HG03139 (cell line): ENCODE data around the gene GPATCH4.
"Not testable (repeated sequence)": the region's sequence is repeated elsewhere in the genome, so short reads cannot be mapped to it uniquely, and the experiment has no call there.

Experiments used
- ATAC-seq: cut with Tn5 transposase; IDR thresholded peaks from one replicate; pipeline ENCODE4 v1.9.1; 2021; ENCODE audit not compliant: unreplicated experiment

The GPATCH4 gene

GRCh38 chr1:156627313-156627880 lies 26.1 kb upstream of the GPATCH4 start:
- ATAC-seq, result no peak

- no peak for ATAC-seq
These were observed 24.8 kb upstream of the GPATCH4 start for GRCh38 chr1:156626079-156626438.

- no peak for ATAC-seq
These were observed 24.3 kb upstream of the GPATCH4 start for GRCh38 chr1:156625436-156626078.

GRCh38 chr1:156624814-156625435 lies 23.6 kb upstream of the GPATCH4 start:
- no peak for ATAC-seq

- ATAC-seq, result no peak
These were observed 22.9 kb upstream of the GPATCH4 start for GRCh38 chr1:156623946-156624813.

- no peak for ATAC-seq
These were observed 21.5 kb upstream of the GPATCH4 start for GRCh38 chr1:156622581-156623297.

GRCh38 chr1:156619582-156619955 lies 18.3 kb upstream of the GPATCH4 start:
- no peak for ATAC-seq

GRCh38 chr1:156618853-156619581 lies 17.7 kb upstream of the GPATCH4 start, which contains the start of gene HAPLN2:
TSS of gene HAPLN2 (plus strand) at chr1:156619415. CDS start at chr1:156623491, 4,076 bp downstream.
- no peak for ATAC-seq

GRCh38 chr1:156616463-156616862 lies 15.2 kb upstream of the GPATCH4 start:
- no peak for ATAC-seq

- ATAC-seq, result no peak
These were observed 14.7 kb upstream of the GPATCH4 start for GRCh38 chr1:156615946-156616345.

GRCh38 chr1:156612666-156613065 lies 11.4 kb upstream of the GPATCH4 start:
- ATAC-seq, result no peak

- not testable (repeated sequence) for ATAC-seq
These were observed 8.8 kb upstream of the GPATCH4 start for GRCh38 chr1:156610072-156610471.

GRCh38 chr1:156608981-156609380 lies 7.7 kb upstream of the GPATCH4 start:
- ATAC-seq, result no peak

- ATAC-seq, result peak; percentile 58
These were observed 6.9 kb upstream of the GPATCH4 start for GRCh38 chr1:156608036-156608674.

- not testable (repeated sequence) for ATAC-seq
These were observed 6.1 kb upstream of the GPATCH4 start for GRCh38 chr1:156607344-156607743.

- ATAC-seq, result no peak
These were observed 1.3 kb upstream of the GPATCH4 start for GRCh38 chr1:156602557-156602993.

GRCh38 chr1:156601892-156602291 lies 613 bp upstream of the GPATCH4 start:
- ATAC-seq, result no peak

GRCh38 chr1:156600733-156601121 lies 552 bp downstream of the GPATCH4 start:
- ATAC-seq, result no peak

GRCh38 chr1:156599811-156600210 lies 1.5 kb downstream of the GPATCH4 start:
- no peak for ATAC-seq
